Measurements from ENCODE around the gene ATRN.
A peak's percentile ranks its signal among the peaks of the same experiment; 100 is the strongest.
"Not testable (repeated sequence)": the region's sequence is repeated elsewhere in the genome, so short reads cannot be mapped to it uniquely, and the experiment has no call there.

Gene ATRN

GRCh38 chr20:3470627-3471396 is at the start of gene ATRN:
TSS of gene ATRN (plus strand) at chr20:3471018. CDS start at chr20:3471108, 90 bp downstream.
- DNase-seq, result peak; percentile 91

- DNase-seq, result no peak
Measured at GRCh38 chr20:3421985-3422384, 48.8 kb upstream of the ATRN start.

- no peak for DNase-seq
Measured at GRCh38 chr20:3423126-3423525, 47.7 kb upstream of the ATRN start.

- not testable (repeated sequence) for DNase-seq
Measured at GRCh38 chr20:3426766-3427165, 44.1 kb upstream of the ATRN start.

- no peak for DNase-seq
Measured at GRCh38 chr20:3430376-3431069, 40.3 kb upstream of the ATRN start.

GRCh38 chr20:3431109-3431508 is 39.7 kb upstream of the ATRN start:
- no peak for DNase-seq

- no peak for DNase-seq
Measured at GRCh38 chr20:3432844-3433243, 38.0 kb upstream of the ATRN start.

GRCh38 chr20:3433744-3434143 is 37.1 kb upstream of the ATRN start:
- DNase-seq, result no peak

- DNase-seq, result no peak
Measured at GRCh38 chr20:3434232-3434631, 36.6 kb upstream of the ATRN start.

- DNase-seq, result no peak
Measured at GRCh38 chr20:3436864-3437574, 33.8 kb upstream of the ATRN start.

GRCh38 chr20:3446779-3447178 is 24.0 kb upstream of the ATRN start:
- DNase-seq, result no peak

- DNase-seq, result no peak
Measured at GRCh38 chr20:3447321-3447720, 23.5 kb upstream of the ATRN start.

GRCh38 chr20:3449319-3449718 is 21.5 kb upstream of the ATRN start:
- DNase-seq, result no peak

GRCh38 chr20:3452136-3452535 is 18.7 kb upstream of the ATRN start:
- DNase-seq, result no peak

- DNase-seq, result no peak
Measured at GRCh38 chr20:3452690-3453089, 18.1 kb upstream of the ATRN start.

GRCh38 chr20:3454831-3455230 is 16.0 kb upstream of the ATRN start:
- no peak for DNase-seq

- DNase-seq, result no peak
Measured at GRCh38 chr20:3456648-3457047, 14.2 kb upstream of the ATRN start.

- no peak for DNase-seq
Measured at GRCh38 chr20:3459881-3460307, 10.9 kb upstream of the ATRN start.

GRCh38 chr20:3461211-3461771 is 9.5 kb upstream of the ATRN start:
- DNase-seq, result peak; percentile 31

- peak; percentile 9 for DNase-seq
Measured at GRCh38 chr20:3461911-3462677, 8.7 kb upstream of the ATRN start.

GRCh38 chr20:3464166-3464565 is 6.7 kb upstream of the ATRN start:
- DNase-seq, result no peak

GRCh38 chr20:3465301-3465700 is 5.5 kb upstream of the ATRN start:
- DNase-seq, result no peak

GRCh38 chr20:3470208-3470626 is 601 bp upstream of the ATRN start:
- DNase-seq, result no peak

All from fibroblast of skin of right quadriceps (primary cell).